HG03575 (cell line): ENCODE results near the gene CNGB1.

Experiments
- ATAC-seq: cut with Tn5 transposase; IDR thresholded peaks from one replicate; pipeline ENCODE4 v1.9.1; 2021; ENCODE audit not compliant: unreplicated experiment, insufficient number of reproducible peaks, low FRiP score; ENCODE audit errors: extremely low read depth

CNGB1 gene

GRCh38 chr16:57916735-57917438 lies 54.0 kb downstream of the CNGB1 start:
- ATAC-seq, result no peak

DNA sequence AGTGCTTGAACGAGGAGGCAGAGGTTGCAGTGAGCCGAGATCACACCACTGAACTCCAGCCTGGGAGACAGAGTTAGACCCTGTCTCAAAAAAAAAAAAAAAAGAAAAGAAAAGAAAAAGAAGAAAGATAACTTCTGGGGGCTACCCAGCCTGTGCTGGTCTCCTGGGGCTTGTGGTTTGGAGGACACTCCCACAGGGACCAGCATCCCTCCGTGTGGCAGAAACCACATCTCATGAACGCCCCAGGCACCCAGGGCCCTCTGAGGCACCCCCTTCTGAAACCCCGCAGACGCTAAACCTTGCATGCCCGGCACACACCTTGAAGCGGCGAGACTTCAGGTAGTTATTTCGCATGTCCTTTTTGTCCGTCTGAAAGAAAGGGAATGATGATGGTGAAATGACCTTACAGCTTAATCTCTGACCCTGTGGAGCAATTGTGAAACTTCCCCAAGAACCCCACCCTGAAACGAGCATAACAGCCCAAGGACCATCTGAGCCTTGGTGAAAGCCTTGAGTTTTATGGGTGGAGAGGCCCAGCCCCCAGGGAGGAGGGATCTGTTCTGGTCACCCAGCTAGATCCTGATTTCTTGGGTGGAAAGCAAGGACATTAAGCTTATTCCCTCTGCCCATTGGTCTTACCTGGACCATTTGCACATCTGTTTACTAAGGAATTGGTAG lies 55.0 kb downstream of the CNGB1 start:
- no peak for ATAC-seq

GRCh38 chr16:57915267-57915666 lies 55.7 kb downstream of the CNGB1 start:
- no peak for ATAC-seq

DNA sequence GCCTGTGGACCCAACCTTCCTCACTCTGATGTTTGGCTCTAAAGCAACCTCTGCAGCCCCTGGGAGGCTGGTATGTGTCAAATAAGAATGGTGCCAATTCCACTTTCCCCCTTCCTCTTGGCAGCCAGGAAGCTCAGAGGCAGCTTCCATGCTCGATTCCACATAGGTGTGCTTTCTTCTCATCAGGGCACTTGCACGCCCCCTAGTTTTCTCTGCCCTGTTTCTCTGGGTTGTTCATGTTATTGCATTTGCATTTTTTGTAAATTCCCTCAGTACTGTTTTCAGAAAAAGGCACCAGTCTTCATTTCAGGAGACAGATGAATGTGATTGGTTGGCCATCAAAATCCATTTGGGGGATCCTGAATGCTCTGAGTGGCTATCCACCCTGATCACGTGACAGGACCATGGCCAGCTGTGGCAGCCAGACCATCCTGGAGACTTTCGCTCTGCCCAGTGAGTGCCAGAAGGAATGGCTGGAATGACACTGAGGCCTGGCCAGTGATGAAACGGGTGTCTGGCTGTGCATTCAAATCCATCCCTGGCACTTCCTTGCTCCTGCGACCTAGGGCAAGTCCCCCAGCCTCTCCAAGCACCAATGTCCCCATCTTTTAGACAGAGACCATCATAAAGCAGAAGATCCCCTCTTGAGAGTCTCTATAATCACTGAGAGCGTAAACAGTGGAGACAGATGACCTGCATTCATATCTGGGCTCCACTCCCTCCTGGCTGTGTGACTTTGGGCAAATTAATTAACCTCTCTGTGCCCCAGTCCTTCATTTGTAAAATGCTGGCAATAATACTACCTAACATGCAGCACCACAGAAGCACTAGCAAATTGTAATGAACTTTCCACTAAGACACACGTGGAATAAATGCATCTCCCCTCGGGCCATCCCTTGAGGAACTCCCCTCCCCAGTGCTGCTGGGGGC lies 56.4 kb downstream of the CNGB1 start:
- ATAC-seq, result no peak

DNA sequence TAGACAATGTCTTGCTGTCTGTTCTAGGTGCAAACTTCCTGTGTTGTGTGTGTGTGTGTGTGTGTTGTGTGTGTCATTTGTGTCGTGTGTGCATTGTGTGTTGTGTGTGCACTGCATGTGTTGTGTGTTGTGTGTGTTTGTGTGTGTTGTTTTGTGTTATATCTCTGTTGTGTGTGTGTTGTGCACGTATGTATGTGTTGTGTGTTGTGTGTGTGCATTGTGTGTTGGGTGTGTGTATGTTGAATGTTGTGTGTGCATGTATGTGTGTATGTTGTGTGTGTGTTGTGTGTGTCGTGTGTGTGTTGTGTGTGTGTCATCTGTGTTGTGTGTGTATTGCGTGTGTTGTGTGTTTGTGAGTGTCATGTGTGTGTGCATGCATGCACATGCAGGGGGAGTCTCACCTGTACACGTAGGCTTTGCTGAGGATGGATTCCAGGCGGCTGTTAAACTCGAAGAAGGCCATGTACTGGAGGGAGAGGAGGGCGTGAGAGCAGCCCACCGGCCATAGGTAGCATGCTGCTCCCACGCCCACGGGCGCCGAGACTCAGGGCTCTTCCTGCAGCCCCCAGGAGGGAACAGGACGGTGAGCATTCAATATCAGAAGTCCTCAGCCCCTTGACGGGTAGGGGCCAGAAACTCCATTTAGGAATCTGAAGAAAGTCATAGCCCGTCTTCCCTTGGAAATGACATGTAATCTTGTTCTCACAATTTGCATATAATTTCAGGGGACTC lies 58.2 kb downstream of the CNGB1 start:
- ATAC-seq, result no peak

DNA sequence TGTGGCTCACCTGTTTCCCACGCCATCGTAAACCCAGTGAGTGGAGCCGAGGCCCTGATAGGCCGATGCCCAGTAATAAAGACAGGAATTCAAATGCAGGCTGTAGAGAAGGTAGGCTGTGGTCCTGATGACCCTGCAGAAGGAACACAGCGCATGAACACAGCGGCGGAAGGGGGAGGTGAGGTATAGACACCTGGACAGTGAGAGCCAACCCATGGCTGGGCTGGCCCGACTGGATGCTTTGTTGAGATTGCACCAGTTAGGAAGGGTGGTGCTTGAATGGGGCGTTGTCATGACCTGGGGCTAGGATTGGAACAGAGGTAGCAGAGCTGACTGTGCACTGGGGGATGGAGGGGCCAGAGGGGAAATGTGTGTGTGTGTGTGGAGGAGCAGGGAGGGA lies 59.2 kb downstream of the CNGB1 start:
- ATAC-seq, result no peak

- ATAC-seq, result no peak
These were observed 60.2 kb downstream of the CNGB1 start for GRCh38 chr16:57910696-57911095.

DNA sequence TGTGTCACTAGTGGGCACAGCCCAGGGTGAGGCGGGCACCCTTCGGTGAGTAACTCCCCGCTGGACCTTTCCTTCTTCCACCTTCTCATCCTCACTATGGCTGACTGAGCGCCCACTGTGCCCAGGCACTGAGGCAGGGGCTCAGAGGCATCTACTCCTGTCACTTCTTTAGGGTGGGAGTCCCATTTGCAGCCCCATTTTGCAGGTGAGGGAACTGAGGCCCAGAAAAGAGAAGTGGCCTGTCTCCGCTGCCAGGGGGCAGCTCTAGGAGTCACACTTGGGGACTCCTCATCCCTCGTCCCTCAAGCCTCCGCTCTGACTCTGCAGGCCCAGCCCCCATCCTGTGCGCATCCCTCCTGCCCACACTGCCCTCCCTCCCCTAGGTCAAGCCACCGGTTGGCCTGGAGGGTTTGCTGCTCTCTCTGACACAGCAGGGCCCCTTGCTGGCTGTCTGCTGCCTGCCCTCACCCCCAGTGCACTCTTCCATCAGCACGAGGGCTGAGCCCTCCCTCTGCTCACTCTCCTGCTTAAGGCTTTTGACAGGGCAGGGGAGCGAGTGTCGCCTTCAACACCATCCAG lies 62.4 kb downstream of the CNGB1 start:
- ATAC-seq, result no peak

- ATAC-seq, result no peak
These were observed 64.3 kb downstream of the CNGB1 start for GRCh38 chr16:57906382-57907316.

DNA sequence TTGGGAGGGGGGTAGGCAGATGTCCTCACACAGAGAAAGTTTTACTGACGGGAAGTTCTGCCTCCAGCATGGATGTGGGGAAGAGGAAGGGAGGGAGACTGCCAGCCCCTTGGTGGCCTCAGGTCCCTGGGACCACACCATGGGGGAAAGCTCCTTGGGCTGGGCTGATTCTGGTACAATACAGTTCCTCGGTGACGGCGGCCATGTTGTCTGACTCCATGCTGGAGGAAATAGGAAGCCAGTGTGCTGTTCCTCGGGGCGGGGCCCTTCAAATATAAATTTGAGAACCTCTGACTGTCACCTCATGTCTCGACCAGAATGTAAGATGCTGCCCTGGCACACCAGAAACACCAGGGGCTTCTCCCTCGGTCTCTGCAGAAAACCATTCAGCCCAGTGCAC lies 66.8 kb downstream of the CNGB1 start:
- ATAC-seq, result no peak

GRCh38 chr16:57903656-57904055 lies 67.3 kb downstream of the CNGB1 start:
- ATAC-seq, result no peak

- no peak for ATAC-seq
These were observed 69.4 kb downstream of the CNGB1 start for GRCh38 chr16:57901480-57902069.

- no peak for ATAC-seq
These were observed 70.0 kb downstream of the CNGB1 start for GRCh38 chr16:57900796-57901479.

GRCh38 chr16:57899771-57900661 lies 70.9 kb downstream of the CNGB1 start:
- ATAC-seq, result no peak

- ATAC-seq, result no peak
These were observed 72.0 kb downstream of the CNGB1 start for GRCh38 chr16:57898961-57899360.

GRCh38 chr16:57897996-57898395 lies 72.9 kb downstream of the CNGB1 start:
- no peak for ATAC-seq
